Esophagus squamous epithelium (tissue), 5 donors: ENCODE measurements around the gene FARP2. TPM values are rescaled to one million over a fixed set of nuclear protein-coding genes. Genes with fewer than 3 reads are reported as not detected.

Experiments
- DNase-seq: peaks from one replicate; lab custom pipeline; 2025; lab: John Stamatoyannopoulos, UW
- H3K27ac ChIP-seq, 4 donors: fragments of 200-600 bp; sonication (generic); one replicate each; pipeline ENCODE4 v1.5.1; 2016 to 2019; ENCODE audit warnings: mild to moderate bottlenecking in 1 of 4
- H3K27me3 ChIP-seq, 4 donors: fragments of 200-600 bp; sonication (generic); 1 replicate in 3 of 4; 2 replicates in 1 of 4; pipeline versions ENCODE4 v1.5.1 to v1.6.0; 2017 to 2021; ENCODE audit warnings: antibody characterized with exemption in 1 of 4
- H3K36me3 ChIP-seq, 3 donors: fragments of 200-600 bp; sonication (generic); one replicate each; pipeline ENCODE4 v1.5.1; 2016 to 2019
- H3K4me1 ChIP-seq, 3 donors: fragments of 200-600 bp; sonication (generic); one replicate each; pipeline ENCODE4 v1.5.1; 2017 to 2019
- H3K4me3 ChIP-seq, 4 donors: fragments of 200-600 bp; sonication (generic); 1 replicate in 3 of 4; 2 replicates in 1 of 4; pipeline ENCODE4 v1.5.1; 2016 to 2019; ENCODE audit warnings: mild to moderate bottlenecking in 2 of 4, moderate library complexity in 1 of 4
- H3K9me3 ChIP-seq, 3 donors: fragments of 200-600 bp; sonication (generic); one replicate each; pipeline ENCODE4 v1.5.1; 2016 to 2019
- POLR2A ChIP-seq, 4 donors: fragments of 450-650 bp; IDR thresholded peaks; one replicate each; pipeline ENCODE4 v1.6.1; 2017; ENCODE audit warnings: antibody characterized with exemption in 4 of 4, mild to moderate bottlenecking in 4 of 4, moderate library complexity in 3 of 4
- WGBS, 2 donors: methylation state at CpG; one replicate each; pipeline ENCODE4 v1.1.5; 2018; 5-methylcytosine and 5-hydroxymethylcytosine counted together
- intact Hi-C: fragments of 100-400 bp; cut with DNase I; formaldehyde crosslinking; loops from one replicate; pipeline ENCODE4 v1.15.0; 2022
- total RNA-seq, 4 donors: library from RNA; depleted of rRNA; stranded (reverse); fragments of >200 nt; gene quantifications; one replicate each; pipeline ENCODE4 v1.1.0, GENCODE V29; 2016
- TF ChIP-seq, protein P1 (sequence below), 6 experiments: fragments of 450-650 bp in 4 of 6; fragments of 200-600 bp in 2 of 6; sonication (generic) in 2 of 6; IDR thresholded peaks; one replicate each; pipeline ENCODE4 v1.5.1; 2016 to 2019; ENCODE audit warnings: antibody characterized with exemption in 6 of 6, mild to moderate bottlenecking in 4 of 6, moderate library complexity in 4 of 6
- donor health status: DM: yes; HTN: yes; CAD: no.

FARP2 gene
- total RNA-seq, 4 donors from 2014 or later: 20.8 to 41.8 (median 37.1) TPM

DNA sequence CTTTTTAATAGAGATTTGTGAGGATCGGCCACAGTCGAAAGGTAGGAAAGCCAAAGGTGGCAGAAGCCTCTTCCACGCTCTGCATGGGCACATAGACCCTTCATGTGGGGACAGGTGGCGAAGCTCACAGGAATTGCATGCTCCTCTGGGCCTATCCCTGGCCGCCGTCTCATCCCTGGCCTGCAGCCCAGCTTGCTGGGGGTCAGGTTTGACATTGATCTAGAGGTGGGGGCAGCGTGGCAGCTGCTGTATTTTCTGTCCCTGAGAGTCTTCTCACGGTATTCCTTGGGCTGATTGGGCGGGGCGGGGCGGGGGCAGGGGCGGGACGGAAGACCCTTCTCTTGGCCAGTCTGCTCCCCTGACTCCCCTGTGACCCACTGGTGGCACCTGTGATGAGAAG is 103.4 kb downstream of the FARP2 start:
- 86 to 91% methylated on average over 7 to 12 of the region's 13 CpGs for WGBS, 2 donors
- Histone ChIP-seq H3K9me3 (no peaks in the 10 kb centered on the region), H3K36me3 (peaks cover 0 to 24% (median 0%) of the 10 kb centered on the region in 3 donors), H3K4me1 (no peaks in the 10 kb centered on the region), H3K27me3 (no peaks in the 10 kb centered on the region), H3K4me3 (no peak overlapping the region), H3K27ac (no peak overlapping the region)
- TF ChIP-seq POLR2A (IDR thresholded peaks at IDR 0.05): no peak
- TF ChIP-seq, protein P1, sequence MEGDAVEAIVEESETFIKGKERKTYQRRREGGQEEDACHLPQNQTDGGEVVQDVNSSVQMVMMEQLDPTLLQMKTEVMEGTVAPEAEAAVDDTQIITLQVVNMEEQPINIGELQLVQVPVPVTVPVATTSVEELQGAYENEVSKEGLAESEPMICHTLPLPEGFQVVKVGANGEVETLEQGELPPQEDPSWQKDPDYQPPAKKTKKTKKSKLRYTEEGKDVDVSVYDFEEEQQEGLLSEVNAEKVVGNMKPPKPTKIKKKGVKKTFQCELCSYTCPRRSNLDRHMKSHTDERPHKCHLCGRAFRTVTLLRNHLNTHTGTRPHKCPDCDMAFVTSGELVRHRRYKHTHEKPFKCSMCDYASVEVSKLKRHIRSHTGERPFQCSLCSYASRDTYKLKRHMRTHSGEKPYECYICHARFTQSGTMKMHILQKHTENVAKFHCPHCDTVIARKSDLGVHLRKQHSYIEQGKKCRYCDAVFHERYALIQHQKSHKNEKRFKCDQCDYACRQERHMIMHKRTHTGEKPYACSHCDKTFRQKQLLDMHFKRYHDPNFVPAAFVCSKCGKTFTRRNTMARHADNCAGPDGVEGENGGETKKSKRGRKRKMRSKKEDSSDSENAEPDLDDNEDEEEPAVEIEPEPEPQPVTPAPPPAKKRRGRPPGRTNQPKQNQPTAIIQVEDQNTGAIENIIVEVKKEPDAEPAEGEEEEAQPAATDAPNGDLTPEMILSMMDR (IDR thresholded peaks at IDR 0.05): no peak
- intact Hi-C loops: no loop called here
- DNase-seq: no peak

DNA sequence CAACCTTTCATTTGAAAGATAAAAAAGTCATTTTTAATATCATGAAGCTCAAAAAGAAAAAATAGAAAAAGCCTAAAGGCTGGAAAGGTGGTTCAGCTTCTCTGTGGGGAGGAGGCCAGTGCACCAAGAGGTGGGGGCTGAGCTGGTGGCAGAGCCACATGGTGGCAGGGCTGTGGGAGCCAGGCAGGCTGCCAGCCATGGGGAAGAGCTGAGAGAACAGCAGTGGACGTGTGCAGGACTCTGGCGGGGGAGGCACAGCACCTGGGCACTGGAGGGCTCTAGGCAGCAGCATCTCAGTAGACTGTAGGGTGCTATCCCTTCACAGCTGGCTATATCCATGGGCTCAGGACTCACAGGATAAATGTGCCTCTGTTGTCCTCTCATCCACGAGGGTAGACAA is 104.5 kb downstream of the FARP2 start:
- Histone ChIP-seq H3K9me3 (no peaks in the 10 kb centered on the region), H3K4me1 (no peaks in the 10 kb centered on the region), H3K27me3 (no peaks in the 10 kb centered on the region), H3K27ac (no peak overlapping the region), H3K36me3 (peaks cover 0 to 27% (median 0%) of the 10 kb centered on the region in 3 donors), H3K4me3 (no peak overlapping the region)
- DNase-seq: no peak
- WGBS, 2 donors: 61 to 65% methylated on average over 3 of the region's 3 CpGs
- intact Hi-C loops: no loop called here
- TF ChIP-seq, protein P1 (IDR thresholded peaks at IDR 0.05): no peak

GRCh38 chr2:241461693-241462677 is 105.9 kb downstream of the FARP2 start:
- intact Hi-C loops: no loop called here
- Histone ChIP-seq H3K27ac (no peak overlapping the region), H3K27me3 (no peaks in the 10 kb centered on the region), H3K4me3 (no peak overlapping the region), H3K4me1 (no peaks in the 10 kb centered on the region), H3K9me3 (no peaks in the 10 kb centered on the region), H3K36me3 (peaks cover 0 to 27% (median 0%) of the 10 kb centered on the region in 3 donors)
- no peak for DNase-seq
- TF ChIP-seq, protein P1 (IDR thresholded peaks at IDR 0.05): no peak
- TF ChIP-seq POLR2A (IDR thresholded peaks at IDR 0.05): no peak
- 78 to 90% methylated on average over 15 of the region's 19 CpGs for WGBS, 2 donors

DNA sequence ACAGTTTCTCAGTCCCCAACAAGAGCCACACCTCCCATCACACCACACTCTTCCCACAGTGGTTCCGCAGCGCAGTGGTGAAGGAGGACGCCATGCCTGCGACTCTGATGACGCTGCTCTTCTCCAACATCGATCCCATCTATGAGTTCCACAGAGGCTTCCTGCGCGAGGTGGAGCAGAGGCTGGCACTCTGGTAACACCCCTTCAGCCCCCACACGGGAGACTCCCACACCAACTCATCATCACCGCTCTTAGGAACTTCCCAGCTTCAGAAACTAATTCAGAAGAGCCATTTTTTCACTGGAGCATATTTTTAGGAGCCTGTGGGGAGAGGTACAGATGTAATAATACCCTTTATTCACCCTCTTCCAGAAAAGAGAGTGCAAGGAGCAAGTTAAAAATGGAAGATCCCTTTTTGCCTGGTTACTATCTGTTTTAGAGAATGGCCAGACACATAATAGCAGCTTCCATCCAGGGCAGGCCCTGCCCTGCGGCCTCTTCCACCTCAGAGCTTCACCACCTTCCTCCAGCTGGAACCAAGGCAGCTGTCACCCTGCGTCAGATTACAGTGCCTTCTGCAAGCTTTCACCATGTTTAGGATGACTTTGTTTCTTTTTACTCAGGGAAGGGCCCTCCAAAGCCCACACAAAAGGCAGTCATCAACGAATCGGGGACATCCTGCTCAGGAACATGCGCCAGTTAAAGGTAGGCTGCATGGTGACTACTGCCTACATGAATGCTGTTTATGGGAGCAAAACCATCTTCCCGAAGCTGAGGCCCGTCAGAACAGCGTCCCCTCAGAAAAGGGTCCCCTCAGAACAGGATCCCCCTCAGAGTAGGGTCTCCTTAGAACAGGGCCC is 107.4 kb downstream of the FARP2 start:
- intact Hi-C loops: no loop called here
- WGBS, 2 donors: 93% methylated on average over 9 to 18 of the region's 18 CpGs
- H3K4me3 ChIP-seq: no peak overlapping the region
- H3K9me3 ChIP-seq: no peaks in the 10 kb centered on the region
- H3K27ac ChIP-seq: no peak overlapping the region
- H3K27me3 ChIP-seq: no peaks in the 10 kb centered on the region
- DNase-seq: no peak
- TF ChIP-seq, protein P1 (IDR thresholded peaks at IDR 0.05): no peak
- no peak for TF ChIP-seq POLR2A (IDR thresholded peaks at IDR 0.05)
- peaks cover 0 to 35% (median 0%) of the 10 kb centered on the region in 3 donors for H3K36me3 ChIP-seq
- H3K4me1 ChIP-seq: no peaks in the 10 kb centered on the region
